Measurements from ENCODE around the gene DIO3.

The DIO3 gene

GRCh38 chr14:101578489-101578888 is 17.2 kb downstream of the DIO3 start:
- H3K27ac ChIP-seq: no peak overlapping the region
- DNase-seq (ENCODE audit: low read depth, low spot score): no peak

- no peak for DNase-seq (ENCODE audit: low read depth, low spot score)
- no peak overlapping the region for H3K27ac ChIP-seq
Observed at GRCh38 chr14:101579372-101580080, 18.2 kb downstream of the DIO3 start.

GRCh38 chr14:101581806-101582205 is 20.5 kb downstream of the DIO3 start:
- DNase-seq (ENCODE audit: low read depth, low spot score): no peak
- no peak overlapping the region for H3K27ac ChIP-seq

DNA sequence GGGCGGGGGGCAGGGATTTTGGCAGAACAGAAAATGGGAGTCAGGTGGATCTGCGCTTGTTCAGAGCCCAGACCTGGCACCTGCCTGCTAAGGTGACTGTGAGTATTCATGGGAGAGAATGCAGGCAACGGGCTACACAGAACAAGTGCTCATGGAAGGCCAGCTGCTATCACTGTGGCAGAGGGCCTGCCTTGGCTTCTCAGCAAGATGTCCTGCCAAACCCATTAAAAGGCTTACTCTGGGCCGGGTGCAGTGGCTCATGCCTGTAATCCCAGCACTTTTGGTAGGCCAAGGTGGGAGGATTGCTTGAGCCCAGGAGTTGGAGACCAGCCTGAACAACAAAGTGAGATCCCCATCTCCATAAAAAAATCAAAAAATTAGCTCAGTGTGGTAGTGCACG is 21.0 kb downstream of the DIO3 start:
- no peak for DNase-seq (ENCODE audit: low read depth, low spot score)
- H3K27ac ChIP-seq: no peak overlapping the region

- no peak overlapping the region for H3K27ac ChIP-seq
- no peak for DNase-seq (ENCODE audit: low read depth, low spot score)
Observed at GRCh38 chr14:101583006-101583714, 21.9 kb downstream of the DIO3 start.

- DNase-seq (ENCODE audit: low read depth, low spot score): no peak
- H3K27ac ChIP-seq: no peak overlapping the region
Observed at GRCh38 chr14:101583715-101584054, 22.4 kb downstream of the DIO3 start.

- no peak overlapping the region for H3K27ac ChIP-seq
- no peak for DNase-seq (ENCODE audit: low read depth, low spot score)
Observed at GRCh38 chr14:101584055-101584859, 23.0 kb downstream of the DIO3 start.

DNA sequence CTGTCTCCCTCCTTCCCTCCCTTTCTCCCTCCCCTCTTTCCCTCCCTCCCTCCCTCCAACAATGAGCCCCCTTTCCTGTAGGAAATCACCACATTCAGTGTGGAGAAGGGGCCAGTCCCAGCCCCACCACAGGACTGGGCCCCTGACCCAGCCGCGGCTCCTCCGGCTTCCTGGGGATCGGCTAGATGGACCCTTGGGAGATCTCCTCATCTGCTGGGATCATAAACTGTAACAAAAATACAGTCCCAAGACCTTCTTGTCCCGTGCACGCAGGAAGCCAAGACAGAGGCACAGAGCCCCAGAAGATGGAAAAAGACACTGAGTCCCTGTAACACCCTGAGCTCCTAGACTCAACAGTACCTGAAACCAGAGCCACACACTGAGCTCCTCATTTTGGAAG is 23.9 kb downstream of the DIO3 start:
- no peak for DNase-seq (ENCODE audit: low read depth, low spot score)
- no peak overlapping the region for H3K27ac ChIP-seq

GRCh38 chr14:101586531-101587430 is 25.5 kb downstream of the DIO3 start:
- DNase-seq (ENCODE audit: low read depth, low spot score): no peak

DNA sequence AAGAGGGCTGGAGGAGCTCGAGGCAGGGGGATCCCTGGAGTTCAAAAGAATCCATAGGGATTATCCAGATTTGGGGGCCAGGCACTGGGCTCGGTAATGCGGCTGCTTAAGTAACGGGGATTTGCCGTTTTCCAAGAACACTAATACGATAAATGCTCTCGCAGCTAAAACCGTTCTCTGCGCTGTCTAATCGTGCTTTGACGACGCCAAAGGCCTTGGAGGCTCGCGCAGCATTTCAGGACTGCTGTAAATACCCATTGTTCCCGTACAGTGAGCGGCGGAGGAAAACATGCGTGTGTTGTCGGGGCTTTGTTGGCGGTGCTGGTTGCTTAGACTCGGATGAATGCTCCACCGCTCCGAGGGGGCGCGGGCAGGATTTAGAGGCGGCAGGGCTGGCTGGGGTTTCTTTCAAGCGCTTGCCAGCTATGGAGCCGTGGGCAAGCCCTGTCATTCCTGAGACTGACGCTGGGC is 26.2 kb downstream of the DIO3 start:
- no peak overlapping the region for H3K27ac ChIP-seq
- no peak for DNase-seq (ENCODE audit: low read depth, low spot score)

More at GRCh38 chr14:101586531-101587430, 25.5 kb downstream of the DIO3 start:
- H3K27ac ChIP-seq: no peak overlapping the region

- no peak overlapping the region for H3K27ac ChIP-seq
- DNase-seq (ENCODE audit: low read depth, low spot score): no peak
Observed at GRCh38 chr14:101588286-101588975, 27.1 kb downstream of the DIO3 start.

DNA sequence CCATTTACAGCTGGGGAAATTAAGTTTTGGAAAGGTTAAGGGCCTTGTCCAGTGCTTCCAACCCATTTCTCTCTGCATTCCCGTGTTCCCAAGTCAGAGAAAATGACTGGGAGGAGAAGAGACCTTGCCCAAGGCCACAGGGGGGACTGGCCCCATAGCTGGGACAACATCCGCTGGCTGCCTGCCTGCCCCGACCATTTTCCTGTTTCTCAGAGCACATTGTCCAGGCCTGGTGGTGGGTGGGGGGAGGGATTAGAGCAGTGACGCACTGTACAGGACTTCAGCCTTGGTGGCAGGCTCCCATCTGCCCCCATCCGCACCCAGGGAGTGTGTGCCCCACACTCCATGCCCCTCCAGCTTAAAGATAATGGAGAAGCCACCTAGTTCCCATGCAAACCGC is 27.7 kb downstream of the DIO3 start:
- DNase-seq (ENCODE audit: low read depth, low spot score): no peak
- no peak overlapping the region for H3K27ac ChIP-seq

DNA sequence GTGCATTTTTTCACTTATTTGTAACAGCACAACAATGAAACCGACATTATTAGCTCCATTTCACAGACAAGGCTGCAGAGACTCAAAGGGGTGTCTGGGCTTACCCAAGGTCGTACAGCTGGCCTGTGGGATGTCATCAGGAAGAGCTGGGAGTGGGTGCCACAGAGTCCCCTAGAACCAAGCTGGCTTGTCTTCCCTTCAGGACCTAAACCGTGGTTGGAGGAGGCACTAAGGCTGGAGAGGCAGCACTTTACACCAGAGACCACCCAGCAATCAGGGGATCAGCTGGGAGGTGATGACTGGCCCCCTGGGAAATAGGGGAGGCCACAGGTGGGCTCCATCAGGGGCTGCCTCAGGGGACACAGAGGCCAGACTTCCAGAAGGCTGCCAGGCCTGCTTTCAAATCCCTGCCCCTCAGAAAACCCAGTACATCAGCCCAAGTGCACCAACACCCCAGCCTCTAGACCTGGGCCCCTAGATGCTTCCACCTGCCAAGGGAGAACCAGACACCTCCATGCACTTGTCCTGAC is 28.3 kb downstream of the DIO3 start:
- DNase-seq (ENCODE audit: low read depth, low spot score): no peak

DNA sequence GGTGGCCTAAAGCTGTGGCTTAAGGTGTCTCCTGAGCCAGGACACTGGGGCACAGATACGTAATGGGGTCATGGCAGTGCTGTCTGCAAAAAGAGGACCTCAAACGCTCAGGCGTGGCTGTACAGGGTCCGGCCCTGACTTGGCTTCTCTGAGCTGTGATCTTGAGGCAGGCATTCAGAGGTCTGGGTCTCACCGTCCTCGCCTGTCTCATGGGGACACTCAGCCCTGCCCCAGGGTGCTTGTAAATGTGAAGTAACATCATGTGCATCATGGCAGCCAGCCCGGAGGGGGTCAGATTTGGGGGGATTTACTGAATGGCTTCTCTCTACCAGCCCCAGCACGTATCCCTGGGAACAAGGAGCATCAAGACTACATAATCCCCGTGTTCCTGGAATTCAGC is 28.8 kb downstream of the DIO3 start:
- DNase-seq (ENCODE audit: low read depth, low spot score): no peak
- H3K27ac ChIP-seq: no peak overlapping the region

More for the DNA sequence above, 28.3 kb downstream of the DIO3 start:
- no peak overlapping the region for H3K27ac ChIP-seq

DNA sequence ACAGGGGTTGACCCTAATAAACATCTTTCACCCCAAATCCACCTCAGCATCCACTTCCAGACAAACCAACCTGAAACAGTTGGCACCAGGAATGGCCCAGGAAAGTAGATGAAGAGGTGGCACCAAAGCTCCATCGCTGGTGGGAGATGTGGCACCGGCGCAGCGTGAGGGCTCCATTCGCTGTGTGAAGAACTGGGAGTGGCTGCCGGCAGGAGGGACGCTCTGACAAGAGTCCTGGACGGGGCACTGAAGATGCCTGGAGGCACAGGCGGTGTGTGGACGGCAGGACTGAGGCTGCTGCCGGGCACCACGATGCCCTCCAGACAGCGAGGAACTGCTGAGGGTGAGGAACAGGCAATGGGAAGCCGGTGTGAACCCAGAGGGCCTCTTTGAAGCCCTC is 29.3 kb downstream of the DIO3 start:
- no peak overlapping the region for H3K27ac ChIP-seq
- no peak for DNase-seq (ENCODE audit: low read depth, low spot score)

DNA sequence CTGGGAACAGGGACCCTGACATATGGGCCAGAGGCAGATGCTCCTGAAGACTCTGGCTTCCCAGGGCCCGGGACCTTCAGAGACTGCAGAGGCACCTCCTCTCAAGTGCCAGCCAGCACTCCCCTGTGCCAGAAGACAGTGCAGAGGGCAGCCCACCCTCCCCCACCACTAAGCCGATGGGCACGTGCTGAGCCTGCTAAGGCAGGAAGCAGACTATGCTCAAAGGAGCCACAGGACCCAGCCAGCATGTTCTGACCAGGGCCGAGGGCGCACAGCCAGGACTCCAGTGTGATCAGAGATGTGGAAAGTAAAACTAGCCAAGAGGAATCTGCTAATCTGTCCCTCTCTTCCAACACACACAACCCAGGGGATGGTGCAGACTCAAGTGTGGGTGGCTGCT is 29.8 kb downstream of the DIO3 start:
- no peak overlapping the region for H3K27ac ChIP-seq
- DNase-seq (ENCODE audit: low read depth, low spot score): no peak

DNA sequence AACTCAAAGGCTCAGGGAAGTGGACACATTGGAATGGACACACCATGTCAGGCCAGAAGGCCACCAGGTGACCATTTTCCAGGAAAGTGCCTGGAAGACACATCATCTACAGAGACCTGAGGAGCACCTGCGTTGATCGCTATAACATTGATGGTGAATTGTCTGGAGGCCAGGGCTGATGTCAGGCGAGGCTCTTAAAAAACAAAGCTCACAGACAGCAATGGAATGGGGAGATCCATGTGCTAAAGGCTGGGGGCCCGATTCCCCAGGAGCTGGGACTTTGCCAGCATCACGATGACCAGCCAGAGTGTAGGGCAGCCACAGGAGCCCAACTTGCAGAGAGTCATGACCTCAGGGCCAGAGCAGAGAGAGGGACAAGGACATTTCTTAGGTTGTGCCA is 30.3 kb downstream of the DIO3 start:
- H3K27ac ChIP-seq: no peak overlapping the region
- no peak for DNase-seq (ENCODE audit: low read depth, low spot score)

DNA sequence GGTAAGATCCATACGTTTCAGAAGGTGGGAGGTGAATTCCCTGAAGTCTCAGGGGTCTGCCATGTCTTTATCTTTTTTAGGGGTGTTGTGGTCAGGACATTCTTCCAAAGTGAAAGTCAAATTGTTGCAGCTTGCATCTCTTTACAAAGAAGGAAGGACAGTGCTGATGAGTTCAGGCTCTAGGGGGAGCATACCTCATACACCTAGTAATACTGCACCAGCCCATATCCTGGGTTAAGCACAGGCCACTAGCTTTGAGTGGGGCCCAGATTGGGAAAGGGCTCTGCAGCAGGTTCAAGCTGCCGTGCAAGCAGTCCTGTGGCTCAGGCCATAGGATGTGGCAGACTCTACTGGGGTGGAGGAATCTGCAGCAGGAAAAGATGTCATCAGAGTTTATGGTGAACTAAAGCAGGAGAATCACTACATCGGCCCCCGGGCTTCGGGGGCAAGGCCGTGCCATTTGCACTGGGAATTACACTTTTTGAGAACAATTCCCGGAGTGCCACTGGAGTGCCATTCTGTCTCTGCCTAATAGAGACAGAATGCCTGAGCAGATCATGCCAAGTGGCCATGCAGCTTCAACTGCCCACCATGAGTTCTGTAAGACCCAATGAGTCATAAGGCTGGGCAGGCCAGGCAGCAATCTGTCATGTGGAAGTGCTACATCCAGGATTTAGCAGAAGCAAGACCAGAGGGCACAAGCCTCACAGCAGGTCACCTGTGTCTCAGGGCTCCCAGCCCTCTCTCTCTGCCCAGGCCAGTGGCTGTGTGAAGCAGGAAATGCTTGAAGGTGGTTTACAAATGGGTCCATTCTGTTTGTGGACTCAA is 32.3 kb downstream of the DIO3 start:
- H3K27ac ChIP-seq: no peak overlapping the region
- DNase-seq (ENCODE audit: low read depth, low spot score): no peak
